ENCODE results near the gene SRMS.

GRCh38 chr20:63572071-63572787, 24.7 kb upstream of the SRMS start:
- no peak for TF ChIP-seq POLR2A (IDR thresholded peaks at IDR 0.05; ENCODE audit: low read length)
- no peak for TF ChIP-seq GATA1 (IDR thresholded peaks at IDR 0.05; ENCODE audit: low read depth, low read length)

All from erythroblast (primary cell).